GM12892 (cell line): ENCODE results near the gene CAMK2D.

Experiments used
- DNase-seq: peaks from one replicate; pipeline ENCODE4 v3.0.0; 2011; ENCODE audit not compliant: insufficient read length
- FAIRE-seq: peaks from 2 replicates; lab custom pipeline; 2011; peaks lifted over from hg19 to GRCh38; lab: Jason Lieb, UNC
- POLR2A ChIP-seq: IDR thresholded peaks from 2 replicates; pipeline ENCODE4 v1.6.1; 2011; ENCODE audit warnings: low read depth, low read length, control low read depth
- POLR2AphosphoS5 ChIP-seq: IDR thresholded peaks from 2 replicates; pipeline ENCODE4 v1.6.1; 2011; ENCODE audit warnings: low read depth, low read length, control low read depth
- TAF1 ChIP-seq: IDR thresholded peaks from 2 replicates; pipeline ENCODE4 v1.6.1; 2011; ENCODE audit warnings: low read depth, mild to moderate bottlenecking, control low read depth, low read length, borderline replicate concordance

CAMK2D gene

DNA sequence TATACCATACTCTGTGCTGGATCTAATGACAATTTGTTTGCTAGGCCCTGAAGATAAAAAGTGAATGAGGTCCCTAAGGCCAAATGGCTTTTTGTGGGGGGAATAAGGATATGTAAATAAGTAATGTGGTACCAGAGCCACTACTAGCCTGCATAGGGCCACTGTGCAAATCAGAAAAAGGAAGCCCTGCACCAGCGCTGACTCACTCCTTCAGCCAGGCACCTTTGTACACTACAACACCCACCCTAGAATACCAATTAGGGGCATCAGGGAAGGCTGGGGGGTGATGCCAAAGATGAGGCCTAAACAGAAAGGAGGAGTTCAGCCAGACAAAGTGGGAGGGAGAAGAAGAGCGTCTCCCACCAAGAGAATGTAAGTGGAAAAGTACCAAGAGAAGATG, 122.2 kb downstream of the CAMK2D start:
- TF ChIP-seq TAF1: no peak
- TF ChIP-seq POLR2A: no peak
- no peak for TF ChIP-seq POLR2AphosphoS5
- no peak for FAIRE-seq
- DNase-seq: no peak

DNA sequence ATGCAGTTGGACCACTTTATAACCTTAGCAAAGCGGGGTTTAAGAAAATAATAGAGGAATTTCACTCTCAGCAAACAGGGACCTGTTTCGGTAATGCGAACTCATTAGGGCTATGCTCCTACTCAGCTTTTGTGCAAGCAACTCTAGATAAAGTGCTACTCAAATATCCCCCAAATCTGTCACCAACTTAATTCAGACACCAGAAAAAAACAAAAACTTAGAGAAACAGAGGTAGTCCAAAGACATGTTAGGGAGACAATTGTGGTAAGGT, 123.0 kb downstream of the CAMK2D start:
- no peak for FAIRE-seq
- no peak for DNase-seq
- TF ChIP-seq POLR2A (no peak), POLR2AphosphoS5 (no peak), TAF1 (no peak)

DNA sequence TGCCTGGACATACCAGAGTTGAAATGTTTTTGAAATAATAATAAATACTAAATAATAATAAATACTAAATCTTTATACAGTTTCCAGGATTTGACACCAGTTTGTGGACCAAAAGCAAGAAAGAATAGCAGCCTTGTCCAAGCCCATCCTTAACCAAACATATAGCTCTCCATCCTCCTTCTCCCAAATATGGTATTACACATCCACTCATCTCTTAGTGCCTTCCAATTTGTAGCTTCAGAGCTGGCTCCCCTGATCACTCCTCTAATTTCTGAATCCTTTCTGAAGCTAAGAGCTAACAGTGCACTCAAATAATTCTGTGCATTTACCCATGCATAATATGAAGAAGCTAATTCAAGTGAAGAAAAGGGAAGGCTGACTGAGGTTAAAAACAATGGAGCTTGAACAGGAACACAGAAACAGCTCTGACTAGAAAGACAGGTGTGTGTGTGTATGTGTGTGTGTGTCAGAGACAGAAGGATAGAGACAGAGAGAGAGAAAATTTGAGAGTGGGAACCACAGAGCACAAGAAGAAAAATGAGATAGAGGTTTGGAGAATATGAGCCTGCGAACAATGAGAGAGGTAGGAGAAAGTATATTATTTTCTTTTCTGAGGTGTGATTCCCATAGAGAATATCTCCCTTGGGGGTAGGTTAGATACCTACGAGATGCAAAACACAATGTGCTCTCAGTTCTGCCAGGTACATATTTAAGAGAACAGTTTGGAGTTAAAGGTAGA, 123.5 kb downstream of the CAMK2D start:
- DNase-seq: no peak
- TF ChIP-seq TAF1: no peak
- TF ChIP-seq POLR2AphosphoS5: no peak
- TF ChIP-seq POLR2A: no peak
- no peak for FAIRE-seq

DNA sequence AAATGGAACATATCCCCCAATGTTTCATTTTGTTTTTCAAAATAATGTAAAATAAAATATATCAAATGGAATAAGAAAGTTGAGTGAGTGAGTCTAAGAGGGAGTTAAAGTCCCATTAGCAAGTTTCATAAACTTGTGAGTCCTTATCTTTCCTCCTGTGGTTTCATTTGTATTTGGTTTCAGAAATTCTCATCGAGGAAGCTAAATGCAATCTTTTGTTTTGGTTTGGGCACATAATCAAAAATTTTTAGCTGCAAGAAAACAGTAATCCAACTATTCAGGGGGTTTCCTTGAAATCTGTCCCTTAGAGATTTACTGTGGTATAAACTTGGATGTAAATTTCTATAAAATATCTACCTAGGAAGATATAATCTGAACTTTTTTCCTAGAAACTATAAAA, 124.2 kb downstream of the CAMK2D start:
- FAIRE-seq (no peak), DNase-seq (no peak)
- no peak for TF ChIP-seq TAF1
- no peak for TF ChIP-seq POLR2A
- TF ChIP-seq POLR2AphosphoS5: no peak

DNA sequence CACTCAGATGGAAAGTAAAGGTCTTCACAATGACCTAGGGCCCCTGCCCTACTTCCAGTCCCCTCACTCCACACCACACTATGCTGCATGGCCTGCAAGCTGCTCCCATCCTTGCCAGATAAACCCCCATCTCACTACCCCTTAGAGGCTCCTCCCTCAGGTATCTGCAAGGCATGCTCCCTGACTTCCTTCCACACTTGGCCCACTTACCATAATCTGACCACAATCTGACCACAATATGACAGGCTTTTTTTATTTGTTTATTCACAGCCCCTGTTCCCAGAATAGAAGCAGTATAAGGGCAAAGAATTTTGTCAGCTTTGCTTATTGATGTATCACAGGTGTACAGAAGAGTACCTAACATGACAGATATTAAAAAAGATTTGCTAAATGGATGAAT, 124.7 kb downstream of the CAMK2D start:
- TF ChIP-seq POLR2AphosphoS5 (no peak), POLR2A (no peak), TAF1 (no peak)
- no peak for FAIRE-seq
- DNase-seq: no peak

DNA sequence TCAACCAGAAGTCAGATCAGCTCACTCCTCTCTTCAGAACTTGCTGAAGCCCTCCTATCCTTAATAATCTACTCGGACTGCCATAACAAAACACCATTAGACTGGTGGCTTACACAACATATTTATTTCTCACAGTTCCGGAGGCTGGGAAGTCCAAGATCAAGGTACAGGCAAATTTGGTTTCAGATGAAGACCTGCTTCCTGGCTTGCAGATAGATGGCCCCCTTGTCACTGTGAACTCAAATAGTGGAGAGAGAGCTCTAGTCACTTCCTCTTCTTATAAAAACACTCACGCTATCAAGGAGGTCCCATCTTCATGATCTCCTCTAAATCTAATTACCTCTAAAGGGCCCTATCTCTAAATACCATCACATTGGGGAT, 125.1 kb downstream of the CAMK2D start:
- FAIRE-seq: peak; percentile 91
- no peak for TF ChIP-seq POLR2AphosphoS5
- no peak for TF ChIP-seq POLR2A
- no peak for TF ChIP-seq TAF1
- DNase-seq: no peak

DNA sequence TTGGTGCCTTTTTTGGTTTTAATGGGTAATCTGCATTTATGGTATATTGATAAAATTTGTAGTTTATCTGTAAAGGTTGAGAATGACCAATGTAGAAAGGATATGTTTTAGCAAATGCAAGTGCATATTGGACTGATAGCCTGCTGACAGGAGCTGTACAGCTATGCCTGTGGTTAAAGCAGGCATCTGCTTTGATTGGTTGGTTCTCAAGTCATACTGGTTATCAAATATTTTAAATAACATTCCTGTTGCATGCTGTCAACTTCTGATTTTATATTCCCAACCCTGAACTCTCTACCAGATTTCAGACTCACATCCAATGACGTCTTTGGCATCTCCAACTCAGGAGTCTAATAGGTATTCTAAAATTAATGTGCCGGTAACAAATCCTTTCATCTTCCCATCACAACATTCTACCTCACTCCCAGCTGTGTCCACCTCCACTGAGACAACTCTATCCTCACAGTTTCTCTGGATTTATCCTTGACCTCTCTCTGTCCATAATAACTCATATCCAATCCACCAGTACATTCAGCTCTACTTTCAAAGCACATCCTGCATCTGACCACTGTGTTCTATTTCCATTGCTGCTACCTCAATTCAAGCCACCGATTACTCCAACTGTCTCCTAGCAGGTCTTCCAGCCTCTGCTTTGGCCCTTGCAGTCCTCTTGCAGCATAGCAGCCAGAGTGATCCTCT, 125.7 kb downstream of the CAMK2D start:
- FAIRE-seq (no peak), DNase-seq (no peak)
- no peak for TF ChIP-seq POLR2A
- no peak for TF ChIP-seq POLR2AphosphoS5
- no peak for TF ChIP-seq TAF1

DNA sequence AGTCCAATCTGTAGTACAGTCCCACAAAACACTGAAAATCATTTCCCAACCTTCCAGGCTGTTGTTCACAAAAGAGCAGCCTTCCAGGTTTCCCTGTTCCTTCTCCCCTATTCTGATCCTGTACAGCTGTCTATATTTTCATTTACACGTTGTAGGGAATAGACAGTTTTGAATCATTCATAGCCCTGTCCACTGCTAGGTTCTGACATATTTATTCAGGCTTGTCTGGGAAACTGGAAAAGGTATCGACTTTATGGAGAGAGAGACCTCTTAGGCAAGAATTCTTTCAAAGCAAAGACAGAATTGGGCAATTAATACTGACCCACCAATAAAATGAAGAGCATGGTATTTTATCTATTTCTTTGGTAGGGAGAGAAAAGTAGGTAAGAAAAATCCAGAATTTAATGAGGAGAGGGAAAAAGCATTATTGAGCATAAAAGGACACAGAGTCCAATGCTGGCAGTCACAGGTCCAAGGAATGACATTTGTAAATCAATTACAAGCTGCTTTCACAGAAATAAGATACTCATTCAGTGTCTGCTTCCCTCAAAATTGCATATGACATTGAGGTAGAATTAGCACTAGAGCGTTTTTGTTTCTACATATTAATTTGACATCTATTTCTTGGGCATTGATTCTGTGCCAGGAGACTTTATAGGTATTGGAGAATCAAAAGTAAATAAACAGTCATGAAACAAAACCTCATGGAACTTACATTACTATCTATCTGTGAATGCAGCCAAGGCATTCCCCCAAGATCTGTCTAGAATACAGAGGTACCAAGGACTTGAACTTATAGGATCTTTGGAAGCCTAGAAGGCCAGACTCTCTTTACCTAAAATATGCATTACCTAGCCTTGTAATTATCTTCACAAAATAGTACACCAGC, 127.2 kb downstream of the CAMK2D start:
- no peak for DNase-seq
- FAIRE-seq: no peak
- no peak for TF ChIP-seq POLR2A
- TF ChIP-seq POLR2AphosphoS5: no peak
- TF ChIP-seq TAF1: no peak

DNA sequence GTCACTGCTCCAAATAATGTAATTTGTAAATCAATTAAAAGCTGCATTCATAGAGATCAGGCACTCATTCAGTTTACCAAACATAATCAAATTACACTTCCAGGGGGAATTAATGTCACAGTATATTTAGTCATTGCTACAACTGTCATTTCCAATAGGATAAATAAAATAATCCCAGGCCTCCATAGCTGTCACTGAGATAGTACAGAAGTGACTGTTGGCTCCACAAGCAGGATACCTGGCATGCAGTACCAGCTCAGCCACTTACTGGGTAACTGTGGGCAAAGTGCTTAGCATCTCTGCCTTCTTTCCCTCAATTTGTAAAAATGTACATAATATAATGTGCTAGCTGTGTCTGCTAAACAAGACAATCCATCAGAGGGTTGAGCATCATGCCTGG, 128.1 kb downstream of the CAMK2D start:
- no peak for FAIRE-seq

DNA sequence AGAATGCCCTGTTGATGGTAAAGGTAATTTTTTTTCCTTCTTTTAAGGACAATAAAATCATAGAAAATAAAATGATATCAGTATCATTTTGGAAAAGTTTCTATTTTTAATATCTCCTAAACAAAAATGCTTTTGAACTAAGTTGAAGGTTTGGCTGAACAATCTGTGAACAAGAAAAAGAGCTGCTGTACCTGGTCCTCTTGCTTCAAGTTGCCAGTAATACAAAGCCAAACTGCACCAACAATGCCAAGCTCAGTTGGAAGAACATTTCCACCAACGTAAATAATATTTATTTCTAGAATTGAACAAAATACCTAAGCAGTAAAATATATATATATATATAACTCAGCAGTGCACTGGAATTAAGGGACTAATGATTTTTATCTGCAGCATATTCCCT, 132.8 kb downstream of the CAMK2D start:
- TF ChIP-seq POLR2A (no peak), POLR2AphosphoS5 (no peak), TAF1 (no peak)
- DNase-seq (no peak), FAIRE-seq (no peak)

More for the DNA sequence above, 128.1 kb downstream of the CAMK2D start:
- no peak for DNase-seq
- TF ChIP-seq TAF1 (no peak), POLR2A (no peak), POLR2AphosphoS5 (no peak)

DNA sequence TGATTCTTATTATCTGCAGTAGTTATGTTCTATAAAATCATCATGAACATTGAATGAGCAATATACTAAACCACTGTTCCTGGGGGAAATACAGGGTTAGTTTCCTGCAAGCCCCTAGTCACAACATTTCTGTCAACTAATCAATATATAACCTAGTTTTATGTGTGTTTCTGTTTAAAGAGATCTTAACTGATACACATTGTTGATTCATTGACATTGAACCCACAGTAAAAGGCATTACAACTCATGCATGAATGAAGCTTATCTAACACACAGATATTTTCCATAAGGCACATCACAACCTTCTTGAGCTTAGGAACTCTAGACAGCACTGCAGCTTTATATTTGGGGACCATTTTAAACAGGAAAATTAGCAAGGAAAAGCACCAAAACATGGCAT, 134.2 kb downstream of the CAMK2D start:
- FAIRE-seq (no peak), DNase-seq (no peak)
- TF ChIP-seq TAF1 (no peak), POLR2AphosphoS5 (no peak), POLR2A (no peak)

DNA sequence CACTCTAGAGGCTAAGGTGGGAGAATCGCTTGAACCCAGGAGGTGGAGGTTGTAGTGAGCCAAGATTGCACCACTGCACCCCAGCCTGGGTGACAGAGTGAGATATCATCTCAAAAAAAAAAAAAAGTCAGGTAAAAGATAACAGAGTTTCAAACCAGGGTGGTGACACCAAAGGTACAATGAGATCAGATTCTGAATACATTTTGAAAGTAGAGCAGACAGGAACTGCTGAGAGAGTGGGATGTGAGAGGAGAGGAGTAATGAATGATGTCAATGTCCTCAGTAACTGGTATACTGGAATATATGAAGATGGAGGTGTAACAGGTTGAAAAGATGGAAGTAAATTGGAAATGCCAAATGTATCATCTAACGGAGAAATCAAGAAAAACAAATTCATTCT, 135.6 kb downstream of the CAMK2D start:
- TF ChIP-seq POLR2AphosphoS5 (no peak), TAF1 (no peak), POLR2A (no peak)
- FAIRE-seq: peak; percentile 5
- no peak for DNase-seq
